ENCODE data around the gene ZDHHC3. TPM values are rescaled to one million over a fixed set of nuclear protein-coding genes. Genes with fewer than 3 reads are reported as not detected.

The ZDHHC3 gene
- total RNA-seq, 3 donors from 2014 or later, result 33.6 to 44.5 (median 34.6) TPM

- Mint-ChIP-seq H3K9me3 (no peaks in the 10 kb centered on the region), H3K36me3 (ENCODE audit: insufficient read depth) (peaks cover 14% of the 10 kb centered on the region), H3K4me3 (no peak overlapping the region), H3K27me3 (ENCODE audit: low read depth) (peaks cover 1% of the 10 kb centered on the region), H3K4me1 (ENCODE audit: low read depth) (no peaks in the 10 kb centered on the region)
- DNase-seq, result no peak
- no peak for ATAC-seq
Measured at GRCh38 chr3:44915702-44916438, 60.1 kb downstream of the ZDHHC3 start.

GRCh38 chr3:44914936-44915335, 61.0 kb downstream of the ZDHHC3 start:
- DNase-seq (no peak), ATAC-seq (no peak)
- Mint-ChIP-seq H3K4me1 (ENCODE audit: low read depth) (no peaks in the 10 kb centered on the region), H3K27me3 (ENCODE audit: low read depth) (peaks cover 1% of the 10 kb centered on the region), H3K36me3 (ENCODE audit: insufficient read depth) (peaks cover 10% of the 10 kb centered on the region), H3K9me3 (no peaks in the 10 kb centered on the region), H3K4me3 (no peak overlapping the region)

- Mint-ChIP-seq H3K27me3 (ENCODE audit: low read depth) (peaks cover 7% of the 10 kb centered on the region), H3K4me3 (no peak overlapping the region)
Measured at GRCh38 chr3:44913868-44914468, 62.0 kb downstream of the ZDHHC3 start.

GRCh38 chr3:44910693-44911092, 65.3 kb downstream of the ZDHHC3 start:
- H3K4me1 Mint-ChIP-seq (ENCODE audit: low read depth), result no peaks in the 10 kb centered on the region
- no peaks in the 10 kb centered on the region for H3K9me3 Mint-ChIP-seq
- ATAC-seq, result no peak
- no peaks in the 10 kb centered on the region for H3K36me3 Mint-ChIP-seq (ENCODE audit: insufficient read depth)
- H3K4me3 Mint-ChIP-seq, result no peak overlapping the region
- no peak for DNase-seq
- peaks cover 13% of the 10 kb centered on the region for H3K27me3 Mint-ChIP-seq (ENCODE audit: low read depth)

More at GRCh38 chr3:44913868-44914468, 62.0 kb downstream of the ZDHHC3 start:
- Mint-ChIP-seq H3K9me3 (no peaks in the 10 kb centered on the region), H3K4me1 (ENCODE audit: low read depth) (no peaks in the 10 kb centered on the region), H3K36me3 (ENCODE audit: insufficient read depth) (peaks cover 8% of the 10 kb centered on the region)
- DNase-seq (peak; percentile 53), ATAC-seq (peak; percentile 79 to 88)

- Mint-ChIP-seq H3K9me3 (no peaks in the 10 kb centered on the region), H3K36me3 (ENCODE audit: insufficient read depth) (no peaks in the 10 kb centered on the region), H3K4me1 (ENCODE audit: low read depth) (no peaks in the 10 kb centered on the region), H3K27me3 (ENCODE audit: low read depth) (peaks cover 13% of the 10 kb centered on the region), H3K4me3 (no peak overlapping the region)
- no peak for DNase-seq
- no peak for ATAC-seq
Measured at GRCh38 chr3:44909063-44909462, 66.9 kb downstream of the ZDHHC3 start.

GRCh38 chr3:44907612-44908011, 68.4 kb downstream of the ZDHHC3 start:
- no peaks in the 10 kb centered on the region for H3K36me3 Mint-ChIP-seq (ENCODE audit: insufficient read depth)
- ATAC-seq (no peak), DNase-seq (no peak)
- no peak overlapping the region for H3K4me3 Mint-ChIP-seq
- no peaks in the 10 kb centered on the region for H3K4me1 Mint-ChIP-seq (ENCODE audit: low read depth)
- H3K9me3 Mint-ChIP-seq, result no peaks in the 10 kb centered on the region
- peaks cover 13% of the 10 kb centered on the region for H3K27me3 Mint-ChIP-seq (ENCODE audit: low read depth)

GRCh38 chr3:44906997-44907396, 69.0 kb downstream of the ZDHHC3 start:
- Mint-ChIP-seq H3K36me3 (ENCODE audit: insufficient read depth) (no peaks in the 10 kb centered on the region), H3K4me1 (ENCODE audit: low read depth) (no peaks in the 10 kb centered on the region), H3K27me3 (ENCODE audit: low read depth) (peaks cover 13% of the 10 kb centered on the region), H3K4me3 (no peak overlapping the region), H3K9me3 (no peaks in the 10 kb centered on the region)
- no peak for DNase-seq
- ATAC-seq, result peak; percentile 51 to 71

GRCh38 chr3:44905446-44906157, 70.4 kb downstream of the ZDHHC3 start:
- Mint-ChIP-seq H3K36me3 (ENCODE audit: insufficient read depth) (no peaks in the 10 kb centered on the region), H3K4me3 (no peak overlapping the region), H3K4me1 (ENCODE audit: low read depth) (no peaks in the 10 kb centered on the region), H3K27me3 (ENCODE audit: low read depth) (peaks cover 12% of the 10 kb centered on the region), H3K9me3 (no peaks in the 10 kb centered on the region)
- no peak for ATAC-seq
- DNase-seq, result no peak

- no peak for DNase-seq
- no peak for ATAC-seq
- Mint-ChIP-seq H3K36me3 (ENCODE audit: insufficient read depth) (no peaks in the 10 kb centered on the region), H3K4me1 (ENCODE audit: low read depth) (no peaks in the 10 kb centered on the region), H3K9me3 (no peaks in the 10 kb centered on the region), H3K4me3 (no peak overlapping the region), H3K27me3 (ENCODE audit: low read depth) (peaks cover 7% of the 10 kb centered on the region)
Measured at GRCh38 chr3:44903751-44904150, 72.2 kb downstream of the ZDHHC3 start.

- H3K27me3 Mint-ChIP-seq (ENCODE audit: low read depth), result peaks cover 8% of the 10 kb centered on the region
Measured at GRCh38 chr3:44903314-44903713, 72.7 kb downstream of the ZDHHC3 start.

GRCh38 chr3:44902628-44903027, 73.3 kb downstream of the ZDHHC3 start:
- Mint-ChIP-seq H3K4me1 (ENCODE audit: low read depth) (no peaks in the 10 kb centered on the region), H3K9me3 (no peaks in the 10 kb centered on the region), H3K27me3 (ENCODE audit: low read depth) (peaks cover 8% of the 10 kb centered on the region), H3K4me3 (no peak overlapping the region), H3K36me3 (ENCODE audit: insufficient read depth) (no peaks in the 10 kb centered on the region)
- DNase-seq, result no peak
- ATAC-seq, result no peak

More at GRCh38 chr3:44903314-44903713, 72.7 kb downstream of the ZDHHC3 start:
- no peaks in the 10 kb centered on the region for H3K9me3 Mint-ChIP-seq
- no peak overlapping the region for H3K4me3 Mint-ChIP-seq
- H3K4me1 Mint-ChIP-seq (ENCODE audit: low read depth), result no peaks in the 10 kb centered on the region
- H3K36me3 Mint-ChIP-seq (ENCODE audit: insufficient read depth), result no peaks in the 10 kb centered on the region
- ATAC-seq (no peak), DNase-seq (no peak)

GRCh38 chr3:44899683-44900367, 76.1 kb downstream of the ZDHHC3 start:
- DNase-seq (no peak), ATAC-seq (no peak)
- peaks cover 2% of the 10 kb centered on the region for H3K27me3 Mint-ChIP-seq (ENCODE audit: low read depth)
- H3K4me3 Mint-ChIP-seq, result no peak overlapping the region
- H3K9me3 Mint-ChIP-seq, result no peaks in the 10 kb centered on the region
- no peaks in the 10 kb centered on the region for H3K4me1 Mint-ChIP-seq (ENCODE audit: low read depth)
- no peaks in the 10 kb centered on the region for H3K36me3 Mint-ChIP-seq (ENCODE audit: insufficient read depth)

- Mint-ChIP-seq H3K4me3 (no peak overlapping the region), H3K4me1 (ENCODE audit: low read depth) (no peaks in the 10 kb centered on the region), H3K36me3 (ENCODE audit: insufficient read depth) (no peaks in the 10 kb centered on the region), H3K9me3 (no peaks in the 10 kb centered on the region), H3K27me3 (ENCODE audit: low read depth) (peaks cover 2% of the 10 kb centered on the region)
- DNase-seq (no peak), ATAC-seq (no peak)
Measured at GRCh38 chr3:44896440-44896839, 79.5 kb downstream of the ZDHHC3 start.

- H3K27me3 Mint-ChIP-seq (ENCODE audit: low read depth), result peaks cover 4% of the 10 kb centered on the region
- no peak for ATAC-seq
- DNase-seq, result no peak
- H3K36me3 Mint-ChIP-seq (ENCODE audit: insufficient read depth), result no peaks in the 10 kb centered on the region
- H3K9me3 Mint-ChIP-seq, result no peaks in the 10 kb centered on the region
- H3K4me1 Mint-ChIP-seq (ENCODE audit: low read depth), result no peaks in the 10 kb centered on the region
- H3K4me3 Mint-ChIP-seq, result no peak overlapping the region
Measured at GRCh38 chr3:44894485-44894884, 81.5 kb downstream of the ZDHHC3 start.

Measured in activated T-cell treated with anti-CD3 and anti-CD28 coated beads, Interleukin-2, amount 50 U/mL, for 4 hours (primary cell).